Gastroesophageal sphincter (tissue), 3 donors: ENCODE data around the gene SUCLG2.

Source experiments
- CTCF ChIP-seq, 4 experiments: fragments of 200-600 bp in 2 of 4; fragments of 450-650 bp in 2 of 4; sonication (generic) in 1 of 4; IDR thresholded peaks; one replicate each; pipeline ENCODE4 v1.5.1; 2017 to 2019; ENCODE audit warnings: antibody characterized with exemption in 4 of 4, mild to moderate bottlenecking in 2 of 4, moderate library complexity in 2 of 4
- EP300 ChIP-seq: sonication (generic); formaldehyde crosslinking; IDR thresholded peaks from one replicate; pipeline ENCODE4 v1.6.1; 2017; ENCODE audit warnings: antibody characterized with exemption, mild to moderate bottlenecking
- POLR2A ChIP-seq, 2 donors: fragments of 450-650 bp; IDR thresholded peaks; one replicate each; pipeline ENCODE4 v1.6.1; 2017; ENCODE audit warnings: antibody characterized with exemption in 2 of 2, mild to moderate bottlenecking in 2 of 2, moderate library complexity in 1 of 2
- POLR2AphosphoS5 ChIP-seq: sonication (generic); formaldehyde crosslinking; IDR thresholded peaks from one replicate; pipeline ENCODE4 v1.6.1; 2017; ENCODE audit warnings: antibody characterized with exemption

GRCh38 chr3:67595424-67595823 is 59.0 kb downstream of the SUCLG2 start:
- TF ChIP-seq POLR2AphosphoS5 = no peak
- no peak for TF ChIP-seq EP300
- no peak for TF ChIP-seq CTCF (IDR thresholded peaks at IDR 0.05)
- TF ChIP-seq POLR2A (IDR thresholded peaks at IDR 0.05) = no peak
